T-helper 1 cell treated with Interleukin-12 subunit alpha and Interleukin-12 subunit beta and Interleukin-4 antibody, amounts not matched to agents 30 μg/mL and 1 μg/mL, for 36 hours (primary cell): ENCODE results near the gene SLC6A15.

Experiments
- H3K27ac Mint-ChIP-seq: one replicate; pipeline ENCODE4 v1.8.0; 2021; ENCODE audit warnings: mild to moderate bottlenecking, mixed read lengths
- H3K27me3 Mint-ChIP-seq: one replicate; pipeline ENCODE4 v1.8.0; 2021; ENCODE audit warnings: low read depth, mixed read lengths
- H3K36me3 Mint-ChIP-seq: one replicate; pipeline ENCODE4 v1.8.0; 2021; ENCODE audit warnings: low read depth, mixed read lengths
- H3K4me1 Mint-ChIP-seq: one replicate; pipeline ENCODE4 v1.8.0; 2021; ENCODE audit warnings: low read depth, mixed read lengths
- H3K4me3 Mint-ChIP-seq: one replicate; pipeline ENCODE4 v1.8.0; 2021; ENCODE audit warnings: mild to moderate bottlenecking, moderate library complexity, mixed read lengths
- H3K9me3 Mint-ChIP-seq: one replicate; pipeline ENCODE4 v1.8.0; 2021; ENCODE audit warnings: mixed read lengths

The SLC6A15 gene

GRCh38 chr12:84912198-84913128 lies at the start of gene SLC6A15:
Gene SLC6A15, minus strand, starts transcription at chr12:84912799. Its CDS starts 20,679 bp downstream, at chr12:84892120.
- Mint-ChIP-seq H3K27me3 (peaks cover 48% of the 10 kb centered on the region), H3K27ac (no peak within 1 kb of the TSS), H3K9me3 (no peaks in the 10 kb centered on the region), H3K4me1 (peaks cover 9% of the 10 kb centered on the region), H3K36me3 (no peaks in the 10 kb centered on the region), H3K4me3 (peak within 1 kb of the TSS; percentile 57)

- Mint-ChIP-seq H3K27ac (no peak overlapping the region), H3K36me3 (no peaks in the 10 kb centered on the region), H3K4me1 (no peaks in the 10 kb centered on the region), H3K27me3 (no peaks in the 10 kb centered on the region), H3K4me3 (no peak overlapping the region), H3K9me3 (no peaks in the 10 kb centered on the region)
Observed at GRCh38 chr12:84960918-84961317, 48.3 kb upstream of the SLC6A15 start.

- no peak overlapping the region for H3K4me3 Mint-ChIP-seq
- no peaks in the 10 kb centered on the region for H3K27me3 Mint-ChIP-seq
- H3K36me3 Mint-ChIP-seq, result no peaks in the 10 kb centered on the region
- H3K27ac Mint-ChIP-seq, result no peak overlapping the region
- no peaks in the 10 kb centered on the region for H3K9me3 Mint-ChIP-seq
- H3K4me1 Mint-ChIP-seq, result no peaks in the 10 kb centered on the region
Observed at GRCh38 chr12:84955298-84955697, 42.7 kb upstream of the SLC6A15 start.

GRCh38 chr12:84954415-84954814 lies 41.8 kb upstream of the SLC6A15 start:
- Mint-ChIP-seq H3K9me3 (no peaks in the 10 kb centered on the region), H3K27ac (no peak overlapping the region), H3K27me3 (no peaks in the 10 kb centered on the region), H3K4me3 (no peak overlapping the region), H3K4me1 (no peaks in the 10 kb centered on the region), H3K36me3 (no peaks in the 10 kb centered on the region)

DNA sequence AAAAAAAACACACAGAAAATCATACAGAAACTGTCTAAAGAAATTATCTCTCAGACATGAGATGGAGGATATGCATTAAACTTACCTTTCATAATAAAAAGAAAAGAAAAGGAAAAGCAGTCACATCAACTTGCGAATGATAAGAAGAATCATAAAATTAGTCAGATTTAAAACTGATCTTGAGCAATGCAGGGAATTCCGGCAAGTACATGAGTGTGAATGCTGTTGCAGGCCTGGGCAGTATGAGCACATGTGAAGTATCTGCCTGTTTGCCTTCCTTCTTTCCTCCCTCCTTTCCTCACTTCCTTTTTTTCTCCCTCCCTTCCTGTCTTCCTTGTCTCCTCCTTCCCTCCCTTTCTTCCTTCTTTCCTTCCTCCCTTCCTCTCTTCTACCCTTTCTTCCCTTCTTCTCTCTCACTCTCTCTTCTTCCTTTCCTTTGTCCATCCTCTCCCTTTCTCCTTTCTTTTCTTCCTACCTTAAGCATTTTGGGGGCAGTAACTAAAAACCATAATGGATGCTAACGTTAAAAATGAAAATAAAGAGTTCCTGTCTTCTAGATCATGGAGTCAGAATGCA lies 38.5 kb upstream of the SLC6A15 start:
- no peak overlapping the region for H3K4me3 Mint-ChIP-seq

DNA sequence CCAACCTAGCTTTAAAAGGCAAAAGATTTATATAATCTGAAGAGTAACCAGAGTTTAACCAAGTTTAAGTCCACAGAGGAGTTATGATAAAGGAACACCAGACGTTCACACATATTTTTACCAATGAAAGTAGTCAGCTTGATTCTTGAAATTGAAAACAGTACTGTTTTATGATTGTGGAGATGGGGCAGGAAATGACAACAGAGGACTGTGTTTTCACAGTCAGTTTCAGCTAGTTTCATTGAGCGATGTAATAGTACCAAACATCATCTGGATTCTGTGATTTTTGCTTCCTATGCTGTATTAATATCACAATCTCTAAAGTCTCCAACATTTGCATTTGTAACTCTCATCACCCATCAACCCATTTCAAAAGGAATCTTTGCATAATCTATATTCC lies 34.2 kb upstream of the SLC6A15 start:
- H3K27me3 Mint-ChIP-seq, result no peaks in the 10 kb centered on the region
- no peak overlapping the region for H3K27ac Mint-ChIP-seq
- no peaks in the 10 kb centered on the region for H3K36me3 Mint-ChIP-seq
- no peak overlapping the region for H3K4me3 Mint-ChIP-seq
- H3K4me1 Mint-ChIP-seq, result no peaks in the 10 kb centered on the region
- no peaks in the 10 kb centered on the region for H3K9me3 Mint-ChIP-seq

More for the DNA sequence above, 38.5 kb upstream of the SLC6A15 start:
- no peak overlapping the region for H3K27ac Mint-ChIP-seq
- no peaks in the 10 kb centered on the region for H3K9me3 Mint-ChIP-seq
- H3K36me3 Mint-ChIP-seq, result no peaks in the 10 kb centered on the region
- H3K4me1 Mint-ChIP-seq, result no peaks in the 10 kb centered on the region
- no peaks in the 10 kb centered on the region for H3K27me3 Mint-ChIP-seq

DNA sequence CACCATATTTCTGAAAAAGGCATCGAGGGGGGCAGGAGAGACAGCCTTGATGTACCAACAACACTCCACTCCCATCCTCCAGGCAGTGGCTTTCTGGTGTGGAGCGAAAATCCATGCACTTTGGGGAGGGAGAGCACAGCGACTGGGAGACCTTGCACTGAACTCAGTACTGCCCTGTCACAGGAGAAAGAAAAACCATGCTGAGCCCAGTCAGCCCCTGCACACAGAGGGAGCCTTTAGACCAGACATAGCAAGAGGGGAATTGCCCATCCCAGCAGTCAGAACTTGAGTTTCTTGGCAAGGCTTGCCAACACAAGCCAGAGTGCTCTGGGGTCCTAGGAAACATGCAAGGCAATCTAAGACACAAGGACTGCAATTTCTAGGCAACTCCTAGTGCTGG lies 24.8 kb upstream of the SLC6A15 start:
- H3K4me3 Mint-ChIP-seq, result no peak overlapping the region
- no peak overlapping the region for H3K27ac Mint-ChIP-seq
- H3K36me3 Mint-ChIP-seq, result no peaks in the 10 kb centered on the region
- H3K4me1 Mint-ChIP-seq, result no peaks in the 10 kb centered on the region
- no peaks in the 10 kb centered on the region for H3K9me3 Mint-ChIP-seq
- no peaks in the 10 kb centered on the region for H3K27me3 Mint-ChIP-seq

- no peaks in the 10 kb centered on the region for H3K36me3 Mint-ChIP-seq
- no peaks in the 10 kb centered on the region for H3K4me1 Mint-ChIP-seq
- H3K4me3 Mint-ChIP-seq, result no peak overlapping the region
- no peak overlapping the region for H3K27ac Mint-ChIP-seq
- peaks cover 3% of the 10 kb centered on the region for H3K27me3 Mint-ChIP-seq
- H3K9me3 Mint-ChIP-seq, result no peaks in the 10 kb centered on the region
Observed at GRCh38 chr12:84929501-84929900, 16.9 kb upstream of the SLC6A15 start.

DNA sequence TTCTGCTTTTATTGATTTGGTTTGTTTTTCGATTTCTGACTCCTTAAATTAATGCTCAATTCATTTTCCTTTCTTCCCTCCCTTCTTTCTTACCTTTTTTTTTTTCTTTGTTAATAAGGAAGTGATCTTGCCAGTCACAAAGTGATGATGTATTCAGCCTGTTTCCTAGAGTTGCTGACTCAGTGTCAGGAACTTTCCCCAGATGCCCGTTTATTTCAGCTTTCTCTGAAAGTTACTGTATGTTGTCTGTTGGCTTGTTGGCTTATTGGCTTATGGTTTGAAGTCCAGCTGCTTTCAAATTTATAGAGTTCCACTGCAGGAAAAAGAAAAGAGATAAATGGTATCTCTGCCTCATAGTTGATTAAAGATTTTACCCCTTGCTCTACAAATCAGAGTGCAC lies 12.4 kb upstream of the SLC6A15 start:
- H3K4me3 Mint-ChIP-seq, result no peak overlapping the region
- no peaks in the 10 kb centered on the region for H3K9me3 Mint-ChIP-seq
- no peaks in the 10 kb centered on the region for H3K4me1 Mint-ChIP-seq
- no peak overlapping the region for H3K27ac Mint-ChIP-seq
- H3K36me3 Mint-ChIP-seq, result no peaks in the 10 kb centered on the region
- peaks cover 3% of the 10 kb centered on the region for H3K27me3 Mint-ChIP-seq

- Mint-ChIP-seq H3K36me3 (no peaks in the 10 kb centered on the region), H3K9me3 (no peaks in the 10 kb centered on the region), H3K27me3 (peaks cover 3% of the 10 kb centered on the region), H3K4me1 (no peaks in the 10 kb centered on the region), H3K4me3 (no peak overlapping the region), H3K27ac (no peak overlapping the region)
Observed at GRCh38 chr12:84922693-84923092, 10.1 kb upstream of the SLC6A15 start.

GRCh38 chr12:84920331-84920730 lies 7.7 kb upstream of the SLC6A15 start:
- Mint-ChIP-seq H3K4me3 (no peak overlapping the region), H3K36me3 (no peaks in the 10 kb centered on the region), H3K9me3 (no peaks in the 10 kb centered on the region), H3K27me3 (peaks cover 5% of the 10 kb centered on the region), H3K4me1 (no peaks in the 10 kb centered on the region), H3K27ac (no peak overlapping the region)

DNA sequence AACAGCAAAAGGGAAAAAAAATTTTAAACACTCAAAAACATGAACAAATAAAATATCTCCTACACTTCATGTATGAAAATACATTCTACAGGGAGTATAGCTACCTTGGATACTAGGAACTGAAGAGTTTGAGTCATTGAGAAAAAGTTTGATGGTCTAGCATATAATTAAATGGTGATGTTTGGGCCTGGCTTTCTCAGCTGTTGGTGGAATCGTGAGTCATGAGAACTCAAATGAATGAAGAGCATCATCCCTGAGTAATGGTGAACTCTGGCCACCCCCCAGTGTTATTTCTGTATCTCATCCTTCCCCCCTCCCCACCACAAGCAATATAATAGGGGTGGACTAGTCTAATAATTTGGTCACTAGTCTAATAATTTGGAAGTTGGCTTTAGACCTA lies 6.7 kb upstream of the SLC6A15 start:
- no peaks in the 10 kb centered on the region for H3K36me3 Mint-ChIP-seq
- peaks cover 9% of the 10 kb centered on the region for H3K27me3 Mint-ChIP-seq
- H3K9me3 Mint-ChIP-seq, result no peaks in the 10 kb centered on the region
- H3K4me1 Mint-ChIP-seq, result no peaks in the 10 kb centered on the region
- no peak overlapping the region for H3K27ac Mint-ChIP-seq
- H3K4me3 Mint-ChIP-seq, result no peak overlapping the region

DNA sequence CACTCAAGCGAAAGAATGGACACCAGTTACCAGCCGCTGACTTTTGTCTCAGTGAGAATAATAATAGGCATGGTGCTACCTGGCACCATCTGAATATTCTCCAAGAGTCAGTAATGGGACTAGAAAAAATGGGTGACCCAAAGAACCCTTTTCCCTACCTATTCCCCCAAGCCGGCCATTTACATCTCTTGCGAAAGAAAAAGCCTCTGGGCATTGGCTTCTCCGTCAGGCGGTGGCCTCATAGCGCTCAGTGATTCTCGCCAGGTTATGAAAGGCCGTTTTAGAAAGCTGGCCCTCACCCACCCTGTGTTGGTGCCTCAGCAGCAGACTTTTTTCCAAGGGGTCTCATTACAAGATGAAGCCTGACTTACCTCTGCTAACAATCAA lies 523 bp upstream of the SLC6A15 start:
- H3K9me3 Mint-ChIP-seq, result no peaks in the 10 kb centered on the region

DNA sequence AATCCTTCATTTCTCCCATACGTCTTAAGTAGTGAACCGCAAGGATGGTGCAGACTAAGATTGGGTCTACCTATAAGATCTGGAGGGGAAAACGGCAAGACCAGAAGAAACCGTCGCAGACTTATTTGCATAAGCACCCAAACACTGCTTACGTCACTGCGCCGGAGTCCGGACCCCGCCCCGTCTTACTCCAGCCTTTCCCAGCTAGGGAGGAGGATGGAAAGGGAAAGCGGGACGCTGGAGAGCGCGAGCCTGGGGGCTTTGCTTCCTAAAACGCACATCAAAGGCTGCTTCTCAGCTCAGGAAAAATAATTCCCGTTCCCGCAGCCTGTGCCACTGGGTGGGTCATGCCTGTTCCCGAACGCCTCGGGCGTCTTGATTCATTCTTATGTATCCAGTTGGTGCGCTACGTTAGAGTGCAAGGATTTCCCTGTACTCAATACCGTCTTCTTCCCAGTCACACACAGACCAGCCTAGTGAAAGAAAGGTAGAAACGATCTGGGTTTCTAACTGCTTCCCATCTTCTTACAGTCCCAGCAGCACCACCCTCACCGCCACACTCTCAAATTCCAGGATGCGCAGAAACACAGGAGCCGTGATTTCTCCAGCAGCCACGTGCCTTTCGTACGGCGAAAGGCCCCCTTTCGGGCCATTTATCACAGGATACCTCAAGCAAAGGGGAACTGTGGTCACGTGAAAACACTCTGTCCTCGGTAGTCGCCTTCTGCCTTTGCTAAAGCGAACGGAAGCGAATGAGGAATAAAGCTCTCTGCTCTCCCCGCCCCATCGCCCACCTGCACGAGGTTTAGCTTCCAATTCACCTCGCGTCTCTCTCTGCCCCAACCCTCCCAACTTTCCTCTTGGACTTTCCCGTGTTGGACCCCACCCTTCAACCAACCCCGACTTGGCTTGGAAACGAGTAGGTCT lies 1.1 kb downstream of the SLC6A15 start:
- Mint-ChIP-seq H3K27ac (no peak overlapping the region), H3K4me3 (peak overlapping the region; percentile 57), H3K9me3 (no peaks in the 10 kb centered on the region), H3K27me3 (peaks cover 48% of the 10 kb centered on the region), H3K36me3 (no peaks in the 10 kb centered on the region), H3K4me1 (peaks cover 9% of the 10 kb centered on the region)

More for the DNA sequence above, 523 bp upstream of the SLC6A15 start:
- no peak overlapping the region for H3K27ac Mint-ChIP-seq
- H3K36me3 Mint-ChIP-seq, result no peaks in the 10 kb centered on the region
- H3K4me1 Mint-ChIP-seq, result peaks cover 9% of the 10 kb centered on the region
- H3K4me3 Mint-ChIP-seq, result no peak overlapping the region
- H3K27me3 Mint-ChIP-seq, result peaks cover 48% of the 10 kb centered on the region
